GM18861 (cell line): Measurements from ENCODE around the gene REG3G.
A peak's percentile ranks its signal among the peaks of the same experiment; 100 is the strongest.

Source experiments
- ATAC-seq: cut with Tn5 transposase; IDR thresholded peaks from one replicate; pipeline ENCODE4 v1.9.1; 2021; ENCODE audit not compliant: unreplicated experiment

REG3G gene

DNA sequence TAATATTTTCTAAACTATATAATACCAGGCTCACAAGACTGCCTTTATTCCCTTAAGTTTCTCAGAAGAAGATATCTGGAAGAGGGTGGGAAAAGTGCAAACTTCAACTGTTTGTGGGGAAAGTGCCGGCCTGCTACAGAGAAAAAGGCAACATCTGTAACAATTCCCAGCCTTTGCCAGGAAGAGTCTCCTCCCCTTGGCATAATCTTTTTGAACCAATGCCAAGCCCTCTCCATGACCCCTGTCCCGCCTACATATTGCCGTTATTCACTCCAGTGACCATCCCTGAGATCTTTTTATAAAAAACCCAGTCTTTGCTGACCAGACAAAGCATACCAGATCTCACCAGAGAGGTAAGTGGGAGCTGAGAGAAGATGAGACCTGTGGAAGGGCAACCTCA, at the start of gene REG3G:
Gene REG3G, plus strand, starts transcription at position 282 of the 400 bp plus-strand sequence. CDS start 392 bp downstream, outside the sequence.
- no peak for ATAC-seq

DNA sequence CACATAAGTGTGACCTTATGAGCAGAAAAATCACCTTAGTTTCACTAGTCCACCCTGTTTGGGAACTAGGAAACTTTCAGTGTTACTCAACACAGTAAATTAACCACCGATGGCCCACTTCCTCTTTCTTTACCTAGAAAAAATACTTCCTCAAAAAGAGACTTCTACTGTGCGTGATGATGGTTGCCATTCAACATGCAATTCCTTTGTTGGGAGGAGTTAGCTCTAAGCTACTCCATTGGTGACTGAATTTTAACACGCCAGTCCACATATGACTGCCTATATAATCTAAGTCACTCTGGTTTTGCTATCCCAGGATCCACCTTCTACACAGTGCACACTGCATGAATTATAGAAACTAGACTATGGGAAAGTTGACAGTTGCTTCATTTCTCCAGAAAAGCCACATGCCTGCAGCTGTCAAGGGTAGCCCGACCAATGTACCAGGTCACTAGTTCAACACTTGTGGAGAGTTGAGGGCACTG, 47.8 kb upstream of the REG3G start:
- peak; percentile 96 for ATAC-seq

DNA sequence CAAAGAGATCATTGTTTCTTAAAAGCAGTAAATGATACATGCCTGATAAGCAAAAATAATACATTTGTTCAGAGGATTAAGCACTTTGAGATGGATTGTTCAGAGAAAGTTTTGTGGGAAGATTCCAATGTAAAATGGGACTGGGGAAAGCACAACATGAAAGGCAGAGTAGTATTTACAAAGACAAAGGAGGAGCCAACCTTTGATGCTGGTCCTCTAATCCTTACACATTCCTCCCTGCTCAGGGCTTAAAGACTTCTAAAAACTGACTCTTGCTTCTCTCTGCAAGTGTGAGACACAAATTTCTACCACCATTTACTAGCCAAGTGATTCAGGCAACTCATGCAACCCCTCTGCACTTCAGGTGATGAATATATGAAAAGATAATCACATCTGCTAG, 47.2 kb upstream of the REG3G start:
- no peak for ATAC-seq

DNA sequence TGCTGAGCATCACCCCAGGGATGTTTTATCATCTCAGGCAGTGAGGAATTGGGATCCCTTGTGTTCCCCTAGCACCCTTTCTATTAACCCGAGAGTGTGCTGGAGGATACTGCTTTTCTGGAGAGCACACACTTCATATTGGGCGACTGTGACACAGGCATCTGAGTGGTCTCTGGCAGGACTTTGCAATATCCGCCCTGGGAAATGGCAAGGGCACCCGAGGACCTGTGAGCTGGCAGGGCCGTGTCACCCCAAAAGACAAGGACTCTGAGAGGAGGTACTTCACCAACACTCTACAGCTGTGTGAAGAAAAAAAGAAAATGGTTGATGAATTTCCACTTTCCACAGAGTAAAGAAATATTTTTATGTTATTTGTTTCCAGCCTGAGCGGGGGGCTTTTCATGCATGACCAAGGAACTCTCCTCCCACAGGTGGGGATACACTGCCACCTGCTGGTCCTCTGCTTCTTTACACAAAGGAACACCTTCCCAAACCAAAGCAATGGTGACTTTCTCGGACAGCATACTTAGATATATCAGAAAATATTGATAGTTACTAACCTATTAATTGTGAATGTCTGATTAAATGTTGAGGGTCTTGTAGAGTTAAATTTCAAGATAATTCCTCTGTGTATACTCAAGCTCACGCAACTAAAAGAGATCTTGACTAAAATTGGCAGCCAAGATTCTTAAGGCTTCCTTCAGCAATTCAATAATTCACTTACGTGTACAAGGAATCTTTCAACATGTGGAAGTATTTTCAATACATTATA, 45.9 kb upstream of the REG3G start:
- no peak for ATAC-seq

DNA sequence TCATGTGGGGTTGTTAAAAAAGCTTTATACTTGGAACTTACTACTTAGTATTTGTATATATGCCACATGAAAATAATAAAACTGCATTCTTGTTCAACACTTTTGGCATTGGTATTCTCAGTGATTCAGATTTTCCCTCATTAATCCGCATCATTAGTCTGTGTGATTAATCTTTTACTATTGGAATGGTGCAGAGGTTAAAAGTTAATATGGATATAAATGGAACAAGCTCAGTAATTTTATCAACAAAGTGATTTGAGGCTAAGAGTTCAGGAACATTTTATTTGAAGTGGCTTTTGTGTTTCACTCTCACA, 45.4 kb upstream of the REG3G start:
- ATAC-seq, result no peak

DNA sequence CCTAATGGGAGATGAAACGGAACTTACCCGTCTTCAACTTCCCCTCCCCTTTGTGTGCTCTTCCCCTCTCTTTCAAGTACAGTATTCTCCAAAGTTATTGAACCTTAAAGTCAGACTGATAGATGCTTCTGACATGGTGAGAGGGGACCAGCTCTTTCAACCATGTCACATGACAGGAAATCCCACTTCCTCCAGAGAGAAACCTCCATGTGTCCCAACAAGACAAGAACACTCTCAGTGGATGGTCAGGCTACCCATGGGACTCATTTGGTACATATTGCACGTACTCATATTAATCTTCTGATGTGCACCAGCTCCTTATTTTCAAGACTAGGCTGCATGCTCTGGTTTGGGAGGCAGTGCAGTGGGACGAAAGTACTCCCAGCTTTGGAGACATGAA, 44.6 kb upstream of the REG3G start:
- ATAC-seq, result no peak

DNA sequence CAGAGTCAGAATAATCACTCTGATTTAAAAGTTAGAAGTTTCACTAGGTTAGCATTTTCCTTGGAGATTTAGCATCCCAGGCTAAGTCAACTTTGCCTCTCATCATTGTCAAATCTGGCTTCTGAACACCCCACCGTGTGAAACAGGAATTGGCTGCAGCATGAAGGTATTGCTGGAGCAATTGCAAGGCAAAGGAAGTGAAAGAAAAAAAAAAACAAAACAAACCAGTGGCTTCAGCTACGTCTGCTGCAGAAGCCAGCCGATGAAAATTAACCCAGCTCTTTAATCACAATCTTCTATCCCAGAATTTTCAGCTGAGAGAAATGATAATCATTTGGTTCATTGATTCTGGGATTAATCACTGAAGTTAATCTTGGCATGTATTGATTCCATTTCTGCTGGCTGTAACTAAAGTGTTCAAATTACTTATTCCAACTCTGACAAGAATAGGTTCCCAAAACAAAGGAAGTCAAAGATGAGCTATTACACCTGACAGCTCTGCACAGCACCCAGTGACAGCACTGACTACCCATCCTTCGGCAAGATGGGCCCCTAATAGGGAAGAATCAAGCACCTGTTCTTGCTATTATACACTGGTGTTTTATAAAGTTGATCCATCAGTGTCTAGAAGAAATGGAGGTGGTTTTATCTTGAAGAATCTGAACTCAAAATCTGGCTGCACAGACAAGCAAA, 42.7 kb upstream of the REG3G start:
- no peak for ATAC-seq

DNA sequence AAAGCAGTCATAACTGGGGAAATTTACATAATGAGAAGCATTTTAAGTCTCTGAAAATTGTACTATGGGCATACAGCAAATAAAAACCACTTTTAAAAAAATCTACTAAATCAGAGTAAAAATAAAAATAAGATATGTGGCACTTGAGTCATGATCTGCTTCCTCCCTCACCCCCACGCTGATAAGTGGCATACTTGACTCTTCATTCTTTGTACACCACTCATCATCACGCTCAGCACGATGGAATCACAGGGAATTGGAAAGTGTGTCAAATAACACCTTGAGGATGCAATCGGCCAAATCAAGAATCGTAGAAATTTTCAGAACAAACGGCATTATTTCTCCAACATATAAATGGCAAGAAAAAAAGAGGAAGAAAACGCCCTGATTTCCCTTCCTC, 41.1 kb upstream of the REG3G start:
- ATAC-seq, result no peak

DNA sequence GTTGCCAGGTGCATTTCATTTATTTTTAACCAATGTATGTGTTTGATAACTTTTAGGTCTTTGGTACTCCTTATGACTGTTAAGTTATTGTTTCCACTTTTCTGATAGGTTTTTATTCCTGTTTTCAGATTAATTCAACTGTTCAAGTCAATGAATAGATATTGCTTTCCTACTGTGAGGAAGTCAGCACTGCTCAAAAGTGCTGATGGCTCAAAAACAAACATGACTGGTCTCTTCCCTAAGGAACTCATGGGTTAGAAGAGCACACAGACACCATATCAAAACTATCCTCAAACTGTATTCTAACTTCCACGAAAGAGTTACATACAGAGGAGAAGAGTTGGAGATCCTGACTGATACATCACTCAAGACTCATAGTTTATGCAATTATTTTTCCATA, 39.9 kb upstream of the REG3G start:
- no peak for ATAC-seq

DNA sequence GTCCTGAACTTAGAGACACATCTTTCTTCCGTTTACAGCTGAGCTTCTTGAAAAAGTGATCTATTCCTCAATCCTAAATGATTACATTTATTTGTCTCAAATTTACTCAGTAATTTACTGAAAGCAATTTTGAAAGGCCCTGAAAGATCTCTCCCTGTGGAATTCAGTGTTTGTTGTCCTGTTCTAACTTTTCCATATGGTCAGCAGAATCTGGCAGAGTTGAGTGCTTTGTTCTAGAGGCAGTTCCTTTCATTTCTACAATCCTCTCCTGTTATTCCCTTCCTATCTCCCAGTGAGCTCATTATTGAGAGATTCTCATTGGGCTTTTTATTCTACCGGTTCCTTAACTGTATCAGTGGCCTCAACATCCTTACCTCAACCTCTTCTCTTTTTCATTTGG, 36.5 kb upstream of the REG3G start:
- ATAC-seq, result no peak

DNA sequence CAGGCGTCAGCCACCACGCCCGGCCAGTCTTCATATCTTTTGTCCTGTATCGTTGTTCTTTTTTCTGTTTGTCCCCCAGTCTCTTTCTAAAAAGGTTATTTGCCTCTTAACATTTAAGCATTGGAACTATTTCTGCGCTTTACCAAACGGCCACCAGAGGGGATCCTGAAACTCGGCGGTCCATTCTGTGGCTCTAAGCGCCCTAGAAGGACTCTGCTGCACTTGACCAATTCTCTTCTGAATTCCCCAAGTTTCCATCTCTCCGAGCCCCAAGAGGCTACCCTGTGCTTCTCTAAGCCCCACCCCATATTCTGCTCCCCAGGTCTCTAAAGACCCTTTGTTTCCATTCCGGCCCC, 33.1 kb upstream of the REG3G start:
- no peak for ATAC-seq

DNA sequence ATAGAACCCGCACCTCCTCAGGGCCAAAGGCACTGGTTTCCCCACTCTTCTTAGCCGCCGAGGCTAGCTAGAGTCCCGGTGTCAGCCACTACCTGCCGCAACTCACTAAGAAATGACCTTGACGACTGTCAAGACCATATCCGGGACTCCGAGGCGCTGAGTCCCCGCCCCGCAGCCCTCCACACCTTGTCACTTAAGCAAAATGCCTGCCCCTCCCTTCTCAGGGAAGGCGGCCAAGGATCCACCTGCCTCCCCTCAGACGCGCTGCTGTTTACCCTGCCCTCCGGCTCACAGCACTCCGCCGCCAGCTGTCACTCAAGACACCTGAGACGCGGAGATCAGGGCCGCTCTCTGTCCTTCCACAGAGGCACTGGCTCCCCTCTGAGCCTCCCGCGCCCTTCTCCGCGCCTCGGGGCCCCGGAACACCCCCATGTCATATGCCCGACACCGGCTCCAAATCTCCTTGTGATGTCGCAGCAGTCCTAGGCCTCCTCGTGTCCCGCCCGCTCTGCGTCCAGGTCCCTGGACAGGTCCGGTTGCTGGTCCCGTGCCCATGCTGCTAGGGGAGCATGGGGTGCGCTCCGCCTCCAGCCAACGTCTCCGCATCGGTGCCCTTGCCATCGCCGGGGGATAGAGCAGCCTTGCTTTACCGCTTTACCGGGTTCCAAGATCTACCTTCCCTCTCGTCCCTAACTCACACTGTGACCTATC, 32.5 kb upstream of the REG3G start:
- no peak for ATAC-seq

DNA sequence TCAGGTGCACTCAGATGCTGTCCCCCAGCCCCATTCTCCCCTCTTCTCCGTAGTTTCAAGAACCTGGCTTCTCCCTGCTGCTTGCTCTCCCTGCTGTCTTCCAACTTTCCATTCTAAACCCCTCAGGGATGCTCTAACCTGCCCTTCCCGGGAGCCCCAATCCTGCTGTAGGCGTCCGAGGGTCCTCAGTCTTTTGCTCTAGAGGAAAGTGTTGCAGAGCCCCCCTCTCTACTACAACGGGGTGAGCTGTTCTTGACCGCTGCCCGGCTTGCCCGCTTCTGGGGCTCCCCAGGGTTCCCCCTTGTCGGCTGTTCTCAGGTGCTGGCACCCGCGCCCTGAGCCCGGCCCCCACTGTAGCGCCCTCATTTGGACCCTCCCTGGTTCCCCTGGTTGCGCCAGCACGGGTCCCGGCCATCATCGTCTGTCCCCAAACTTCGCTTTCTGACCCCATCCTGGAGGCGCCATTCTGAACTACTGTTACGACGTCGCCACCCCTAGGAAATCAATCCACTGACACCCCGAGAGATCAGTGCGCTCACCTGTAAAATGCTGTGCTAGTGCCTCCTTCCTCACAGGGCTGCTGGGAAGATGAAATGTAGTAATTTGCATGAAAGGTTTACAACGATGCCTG, 31.9 kb upstream of the REG3G start:
- no peak for ATAC-seq

DNA sequence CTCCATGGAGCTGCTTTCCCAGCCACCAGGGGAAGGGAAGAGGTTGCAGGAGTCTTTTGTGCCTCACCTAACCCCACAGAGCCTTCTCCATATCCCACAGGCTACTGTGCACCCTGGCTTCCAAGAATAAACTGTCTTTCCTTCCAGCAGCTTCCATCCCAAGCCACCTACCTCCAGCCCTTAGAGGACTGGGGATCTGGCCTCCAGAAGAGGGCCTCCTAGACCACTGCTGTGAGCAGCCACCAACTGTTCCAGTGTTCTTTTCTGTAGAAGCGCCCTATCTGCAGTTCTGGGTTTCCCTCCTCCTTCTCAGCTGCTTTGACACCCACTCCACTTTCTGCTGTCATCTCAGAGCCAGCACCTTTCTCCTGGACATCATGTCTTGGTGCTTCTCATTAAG, 30.7 kb upstream of the REG3G start:
- no peak for ATAC-seq

DNA sequence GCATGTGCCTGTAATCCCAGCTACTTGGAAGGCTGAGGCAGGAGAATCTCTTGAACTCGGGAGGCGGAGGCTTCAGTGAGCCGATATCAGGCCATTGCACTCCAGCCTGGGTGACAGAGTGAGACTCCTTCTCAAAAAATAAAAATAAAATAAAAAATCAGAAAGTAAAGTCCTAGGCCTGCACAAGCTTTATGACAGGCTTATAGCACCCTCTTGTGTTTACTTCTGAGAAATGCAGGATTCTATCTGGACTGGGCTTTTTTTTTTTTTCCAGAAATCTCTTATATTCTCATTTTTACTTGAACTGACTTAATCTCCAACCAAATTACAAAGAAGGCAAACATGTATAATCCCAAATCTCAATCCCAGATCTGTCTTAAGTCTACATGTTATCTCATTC, 26.1 kb upstream of the REG3G start:
- no peak for ATAC-seq

DNA sequence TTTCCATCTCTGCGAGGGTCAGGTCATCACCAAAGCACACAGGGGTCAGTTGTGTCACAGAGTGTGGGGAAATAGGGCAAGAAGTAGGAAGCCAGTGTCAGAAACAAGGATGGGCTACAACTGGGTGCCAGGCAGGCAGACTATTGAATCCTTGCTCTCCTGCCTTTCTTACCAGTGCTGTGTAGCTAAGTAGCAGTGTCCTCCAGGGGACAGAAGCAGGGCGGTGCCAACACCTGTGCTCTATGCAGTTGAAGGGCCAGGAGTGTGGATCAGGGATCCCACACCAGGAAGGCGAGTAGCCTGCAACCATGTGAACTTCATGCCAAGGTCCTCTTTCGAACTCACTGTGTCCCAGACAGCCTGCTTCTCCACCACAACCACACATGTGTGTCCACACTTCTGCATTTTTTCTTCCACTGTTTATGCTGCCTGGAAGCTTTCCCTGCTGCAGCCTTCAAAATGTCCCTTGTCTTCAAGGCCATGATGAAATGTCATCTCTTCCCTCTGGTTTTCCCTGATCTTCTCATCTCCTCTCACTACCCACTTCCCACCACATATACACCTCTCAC, 25.4 kb upstream of the REG3G start:
- ATAC-seq, result no peak

DNA sequence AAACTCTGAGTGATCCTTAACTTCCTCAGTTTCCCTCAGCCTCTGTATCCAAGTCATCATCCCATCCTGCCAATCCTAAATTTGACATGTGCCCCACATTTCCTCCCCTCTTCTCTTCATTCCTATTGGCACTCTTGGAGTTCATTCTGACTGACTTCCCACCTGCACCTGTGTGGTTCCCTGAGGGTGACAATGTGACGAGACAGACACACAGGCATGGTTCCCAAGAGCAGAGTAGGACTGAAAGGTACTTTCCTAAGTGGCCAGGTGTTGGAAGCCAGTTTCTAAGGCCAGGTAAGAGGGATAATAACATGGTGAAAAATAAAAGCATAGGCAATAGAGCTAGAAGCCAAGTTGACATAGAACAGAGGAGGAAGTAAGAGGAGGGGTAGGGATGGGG, 24.2 kb upstream of the REG3G start:
- ATAC-seq, result no peak

DNA sequence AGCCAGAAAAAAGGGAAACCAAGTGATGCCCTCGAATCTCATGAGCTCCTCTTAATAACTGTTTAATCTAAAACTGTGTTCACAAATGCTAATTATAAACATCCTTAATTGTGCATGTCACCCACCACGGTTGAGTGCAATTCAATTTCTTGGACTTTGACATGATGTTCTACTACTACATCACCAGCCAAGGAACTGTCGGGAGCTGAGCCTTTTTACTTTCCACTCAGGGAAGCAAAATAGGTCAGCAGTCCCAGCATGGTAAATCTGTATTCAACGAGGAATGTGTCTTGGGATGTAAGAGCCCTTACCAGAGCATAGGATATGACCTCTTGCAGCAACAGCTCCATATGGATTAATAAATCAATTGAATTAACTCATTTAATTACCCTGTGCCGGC, 20.8 kb upstream of the REG3G start:
- no peak for ATAC-seq

DNA sequence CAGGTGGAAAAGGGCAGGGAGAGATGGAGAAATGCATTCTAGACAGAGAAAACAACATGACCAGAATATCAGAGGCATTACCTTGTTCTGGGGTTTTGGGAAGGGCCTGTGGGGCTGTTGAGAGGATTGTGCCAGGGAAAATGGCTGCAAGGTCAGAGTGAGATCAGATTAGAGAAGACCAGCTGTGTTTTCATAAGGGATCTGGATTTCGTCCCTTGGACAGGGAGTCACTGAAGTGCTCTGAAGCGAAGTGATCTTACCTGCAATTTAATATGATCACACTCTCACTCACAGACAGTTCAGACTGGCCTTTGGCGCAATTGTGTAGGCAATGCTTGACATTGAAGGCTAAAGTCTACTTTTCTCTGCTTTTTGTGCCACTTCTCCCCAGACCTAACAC, 20.3 kb upstream of the REG3G start:
- no peak for ATAC-seq

DNA sequence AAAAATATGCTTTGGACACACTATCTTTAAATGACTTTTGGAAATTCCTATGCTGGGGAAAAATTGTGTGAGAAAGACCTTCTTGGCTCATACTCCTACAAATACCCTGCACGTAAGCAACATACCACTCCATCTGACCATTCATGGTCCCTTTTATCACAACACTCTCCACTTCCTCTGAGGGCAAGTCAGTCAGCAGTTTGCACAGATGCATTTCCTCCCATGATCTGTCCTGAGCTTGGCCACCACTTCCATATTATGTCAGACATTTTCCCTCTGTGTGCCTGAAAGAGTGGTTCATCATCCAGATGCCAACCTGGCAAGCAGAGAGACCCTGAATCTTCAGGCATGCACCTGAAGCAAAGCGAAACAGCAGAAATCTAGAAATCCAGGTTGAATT, 16.1 kb upstream of the REG3G start:
- no peak for ATAC-seq

DNA sequence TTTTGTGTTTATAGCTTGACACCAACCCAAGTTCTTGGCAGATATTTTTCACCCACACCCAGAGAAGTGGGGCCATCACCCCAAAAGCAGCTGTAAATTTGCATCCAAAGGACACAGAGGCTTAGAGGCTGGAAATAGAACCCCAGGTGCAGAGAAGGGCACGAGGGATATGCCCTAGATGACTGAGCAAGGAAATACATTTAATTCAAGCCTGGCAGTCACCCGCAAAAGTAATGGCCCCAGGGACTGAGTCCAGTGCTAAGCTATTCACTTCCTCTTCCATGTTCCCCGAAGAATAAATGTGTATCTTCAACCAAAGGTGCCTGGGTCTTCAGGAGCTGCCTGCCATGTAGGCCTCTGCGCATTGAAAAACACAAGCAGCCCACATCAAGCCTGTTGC, 14.0 kb upstream of the REG3G start:
- ATAC-seq, result no peak
